ENCODE data around the gene CEP120.

CEP120 gene

GRCh38 chr5:123367739-123368138, 55.5 kb downstream of the CEP120 start:
- peak; percentile 30 for DNase-seq (ENCODE audit: low read depth)
- no peak overlapping the region for H3K4me3 ChIP-seq (ENCODE audit: control insufficient read depth, low read depth, low read length)
- peak; percentile 34 for TF ChIP-seq CTCF (conservative IDR thresholded peaks at IDR 0.05; ENCODE audit: control insufficient read depth, insufficient read depth, low read depth, low read length)

- no peak for TF ChIP-seq CTCF (conservative IDR thresholded peaks at IDR 0.05; ENCODE audit: control insufficient read depth, insufficient read depth, low read depth, low read length)
- peak; percentile 6 for DNase-seq (ENCODE audit: low read depth)
These were observed 58.0 kb downstream of the CEP120 start for GRCh38 chr5:123365156-123365555.

GRCh38 chr5:123364441-123365155, 58.6 kb downstream of the CEP120 start:
- TF ChIP-seq CTCF (conservative IDR thresholded peaks at IDR 0.05; ENCODE audit: control insufficient read depth, insufficient read depth, low read depth, low read length): no peak
- DNase-seq (ENCODE audit: low read depth): no peak
- no peak overlapping the region for H3K4me3 ChIP-seq (ENCODE audit: control insufficient read depth, low read depth, low read length)

More at GRCh38 chr5:123365156-123365555, 58.0 kb downstream of the CEP120 start:
- no peak overlapping the region for H3K4me3 ChIP-seq (ENCODE audit: control insufficient read depth, low read depth, low read length)

- no peak for DNase-seq (ENCODE audit: low read depth)
- TF ChIP-seq CTCF (conservative IDR thresholded peaks at IDR 0.05; ENCODE audit: control insufficient read depth, insufficient read depth, low read depth, low read length): no peak
- H3K4me3 ChIP-seq (ENCODE audit: control insufficient read depth, low read depth, low read length): no peak overlapping the region
These were observed 62.3 kb downstream of the CEP120 start for GRCh38 chr5:123360910-123361309.

- no peak for TF ChIP-seq CTCF (conservative IDR thresholded peaks at IDR 0.05; ENCODE audit: control insufficient read depth, insufficient read depth, low read depth, low read length)
- H3K4me3 ChIP-seq (ENCODE audit: control insufficient read depth, low read depth, low read length): no peak overlapping the region
- no peak for DNase-seq (ENCODE audit: low read depth)
These were observed 63.0 kb downstream of the CEP120 start for GRCh38 chr5:123360201-123360571.

- H3K4me3 ChIP-seq (ENCODE audit: control insufficient read depth, low read depth, low read length): no peak overlapping the region
- TF ChIP-seq CTCF (conservative IDR thresholded peaks at IDR 0.05; ENCODE audit: control insufficient read depth, insufficient read depth, low read depth, low read length): no peak
- DNase-seq (ENCODE audit: low read depth): peak; percentile 3
These were observed 63.6 kb downstream of the CEP120 start for GRCh38 chr5:123359454-123360200.
